HG03066 (cell line): ENCODE results near the gene ERVFRD-1.

ENCODE experiments used
- ATAC-seq: cut with Tn5 transposase; IDR thresholded peaks from one replicate; pipeline ENCODE4 v1.9.1; 2021; ENCODE audit warnings: low read depth; ENCODE audit not compliant: unreplicated experiment

The ERVFRD-1 gene, protein sequence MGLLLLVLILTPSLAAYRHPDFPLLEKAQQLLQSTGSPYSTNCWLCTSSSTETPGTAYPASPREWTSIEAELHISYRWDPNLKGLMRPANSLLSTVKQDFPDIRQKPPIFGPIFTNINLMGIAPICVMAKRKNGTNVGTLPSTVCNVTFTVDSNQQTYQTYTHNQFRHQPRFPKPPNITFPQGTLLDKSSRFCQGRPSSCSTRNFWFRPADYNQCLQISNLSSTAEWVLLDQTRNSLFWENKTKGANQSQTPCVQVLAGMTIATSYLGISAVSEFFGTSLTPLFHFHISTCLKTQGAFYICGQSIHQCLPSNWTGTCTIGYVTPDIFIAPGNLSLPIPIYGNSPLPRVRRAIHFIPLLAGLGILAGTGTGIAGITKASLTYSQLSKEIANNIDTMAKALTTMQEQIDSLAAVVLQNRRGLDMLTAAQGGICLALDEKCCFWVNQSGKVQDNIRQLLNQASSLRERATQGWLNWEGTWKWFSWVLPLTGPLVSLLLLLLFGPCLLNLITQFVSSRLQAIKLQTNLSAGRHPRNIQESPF

DNA sequence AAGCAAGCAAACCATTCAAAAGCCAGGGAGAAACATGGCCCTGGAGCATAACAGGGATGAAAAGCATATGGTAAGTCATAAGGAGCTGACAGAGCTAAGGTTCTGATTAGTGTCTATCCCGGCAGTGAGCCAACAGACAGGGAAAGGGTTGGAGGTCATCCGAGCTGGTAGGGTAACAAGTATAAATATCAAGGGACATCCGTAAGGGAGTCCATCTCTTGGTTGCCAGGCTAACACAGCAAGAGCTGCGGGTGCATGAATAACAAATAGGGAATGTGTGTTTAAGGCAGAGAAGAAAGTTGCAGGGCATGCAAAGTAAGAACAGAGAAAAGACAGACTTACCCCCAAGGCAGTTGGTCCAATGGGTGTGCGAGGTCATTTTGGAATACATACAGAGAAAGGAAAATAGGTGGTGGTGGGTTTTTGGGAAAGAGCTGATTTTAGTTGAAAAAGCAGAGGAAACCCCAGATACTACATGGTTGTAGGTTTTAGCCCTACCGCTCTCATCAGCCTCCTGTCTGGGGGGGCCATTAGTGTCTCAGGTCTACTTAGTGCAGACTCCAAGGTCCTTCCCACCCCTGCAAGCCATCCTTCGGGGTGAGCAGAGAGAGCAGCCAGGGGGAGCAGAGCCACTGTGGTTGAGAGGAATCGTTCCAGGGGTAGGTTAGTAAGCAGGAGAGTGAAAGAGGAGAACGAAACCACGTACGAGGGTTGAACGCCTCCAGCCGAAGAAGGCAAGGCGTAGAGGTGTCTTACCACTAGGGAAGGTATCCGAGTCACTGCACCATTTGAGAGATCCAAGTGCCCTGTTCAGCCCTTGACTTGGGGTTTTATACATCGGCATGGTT, at the start of gene ERVFRD-1:
ERVFRD-1 (minus strand) TSS at position 805 of the 848 bp plus-strand sequence. CDS start 6,415 bp downstream, outside the sequence.
- ATAC-seq: no peak

DNA sequence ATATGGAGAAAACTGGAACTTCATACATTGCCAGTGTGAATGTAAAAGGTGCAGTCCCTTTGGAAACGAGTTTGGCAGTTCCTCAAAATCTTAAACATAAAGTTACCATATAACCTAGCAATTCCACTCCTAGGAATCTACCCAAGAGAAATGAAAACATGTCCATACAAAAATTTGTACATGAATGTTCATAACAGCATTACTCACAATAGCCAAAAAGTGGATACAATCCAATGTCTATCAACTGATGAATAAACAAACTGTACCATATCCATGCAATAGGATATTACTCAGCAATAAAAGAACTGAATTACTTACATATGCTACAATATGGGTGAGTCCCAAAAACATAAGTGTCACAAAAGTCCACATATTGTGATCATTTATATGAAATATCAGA, 48.7 kb upstream of the ERVFRD-1 start:
- no peak for ATAC-seq

DNA sequence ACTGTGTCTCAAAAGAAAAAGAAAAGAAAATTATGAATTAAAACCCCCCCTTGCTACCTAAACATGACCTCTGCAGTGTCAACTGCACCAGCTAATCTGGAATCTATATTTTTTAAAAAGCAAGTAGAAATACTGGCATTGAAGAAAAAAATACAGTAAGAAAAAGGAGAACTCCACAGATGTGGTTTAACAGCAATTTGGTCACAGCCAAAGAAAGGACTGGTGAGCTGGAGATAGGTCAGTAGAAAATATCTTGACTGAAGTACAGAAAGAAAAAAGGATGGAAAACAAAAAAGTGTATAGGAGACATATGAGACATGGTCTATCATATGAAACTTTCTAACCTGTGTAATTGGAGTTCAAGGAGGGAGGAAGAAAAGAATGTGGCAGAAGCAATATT, 44.1 kb upstream of the ERVFRD-1 start:
- ATAC-seq: no peak

DNA sequence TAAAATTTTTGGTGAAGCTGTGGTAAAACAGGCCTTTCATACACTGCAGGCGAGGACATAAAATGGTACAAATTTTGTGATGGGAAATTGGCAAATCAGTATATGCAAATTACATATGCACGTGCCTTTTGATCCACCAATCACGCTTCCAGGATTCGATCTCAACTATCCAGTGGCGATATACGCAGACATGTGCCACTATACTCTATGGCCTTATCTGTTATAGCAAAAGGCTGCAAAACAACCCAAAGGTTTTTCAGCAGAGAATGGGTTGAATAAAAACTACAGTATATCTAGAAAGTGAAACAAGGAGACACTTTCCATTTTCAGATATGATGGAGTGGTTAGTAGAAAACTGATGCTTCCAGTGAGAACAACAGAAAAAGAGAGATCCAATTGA, 41.9 kb upstream of the ERVFRD-1 start:
- no peak for ATAC-seq

DNA sequence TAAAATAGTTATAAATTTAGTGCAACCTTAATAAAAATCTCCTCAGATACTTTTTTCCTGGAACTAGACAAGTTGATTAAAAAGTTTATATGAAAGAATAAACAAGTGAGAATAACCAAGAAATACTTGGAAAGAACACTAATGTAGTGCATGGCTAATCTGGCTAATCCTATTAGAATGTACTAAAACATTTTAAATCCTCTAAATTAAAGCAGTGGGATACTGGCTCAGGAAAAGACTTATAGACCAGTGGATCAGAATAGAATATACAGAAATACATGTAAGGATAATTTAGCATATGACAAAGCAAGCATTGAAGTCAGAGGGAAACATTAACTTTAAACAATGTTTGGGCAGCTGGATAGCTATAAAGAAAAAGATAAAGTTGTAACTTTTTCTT, 41.1 kb upstream of the ERVFRD-1 start:
- no peak for ATAC-seq

DNA sequence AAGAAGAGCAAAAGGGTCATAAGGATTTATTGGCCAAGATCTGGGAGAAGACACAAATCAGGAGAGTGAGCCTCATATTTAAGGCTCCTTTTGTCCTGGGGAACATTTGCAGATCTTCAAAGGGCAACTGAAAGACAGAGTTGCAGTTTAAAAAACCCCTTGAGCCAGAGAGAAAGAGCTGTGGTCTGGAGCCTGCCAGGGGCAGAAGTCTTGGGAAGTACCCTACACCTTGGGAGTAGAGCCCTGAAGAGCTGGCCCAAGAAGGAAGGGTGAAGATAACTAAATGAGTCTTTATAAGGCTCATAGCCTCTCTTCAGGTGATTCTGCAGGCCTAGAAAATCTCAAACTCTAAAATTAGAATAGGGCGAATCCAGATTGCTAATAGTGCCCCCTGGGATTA, 40.0 kb upstream of the ERVFRD-1 start:
- ATAC-seq: no peak

DNA sequence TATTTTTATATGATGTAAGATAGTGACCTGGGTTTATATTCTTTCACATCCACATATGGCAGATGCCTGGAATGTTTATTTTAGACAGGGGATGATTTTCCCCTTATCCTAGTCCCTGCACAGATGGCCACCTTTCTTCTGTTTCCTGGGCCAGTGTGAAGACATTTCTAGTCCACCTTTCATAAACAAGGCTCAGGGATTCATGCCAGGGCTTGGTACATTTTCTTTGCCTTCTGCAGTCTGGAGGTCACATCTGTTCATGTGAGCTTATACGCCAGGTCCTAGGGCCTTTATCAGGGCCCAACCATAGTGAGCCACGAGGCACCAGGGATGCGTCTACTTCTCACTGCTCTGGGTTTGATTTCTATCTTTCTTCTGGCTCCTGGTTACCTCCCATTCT, 38.0 kb upstream of the ERVFRD-1 start:
- ATAC-seq: no peak

DNA sequence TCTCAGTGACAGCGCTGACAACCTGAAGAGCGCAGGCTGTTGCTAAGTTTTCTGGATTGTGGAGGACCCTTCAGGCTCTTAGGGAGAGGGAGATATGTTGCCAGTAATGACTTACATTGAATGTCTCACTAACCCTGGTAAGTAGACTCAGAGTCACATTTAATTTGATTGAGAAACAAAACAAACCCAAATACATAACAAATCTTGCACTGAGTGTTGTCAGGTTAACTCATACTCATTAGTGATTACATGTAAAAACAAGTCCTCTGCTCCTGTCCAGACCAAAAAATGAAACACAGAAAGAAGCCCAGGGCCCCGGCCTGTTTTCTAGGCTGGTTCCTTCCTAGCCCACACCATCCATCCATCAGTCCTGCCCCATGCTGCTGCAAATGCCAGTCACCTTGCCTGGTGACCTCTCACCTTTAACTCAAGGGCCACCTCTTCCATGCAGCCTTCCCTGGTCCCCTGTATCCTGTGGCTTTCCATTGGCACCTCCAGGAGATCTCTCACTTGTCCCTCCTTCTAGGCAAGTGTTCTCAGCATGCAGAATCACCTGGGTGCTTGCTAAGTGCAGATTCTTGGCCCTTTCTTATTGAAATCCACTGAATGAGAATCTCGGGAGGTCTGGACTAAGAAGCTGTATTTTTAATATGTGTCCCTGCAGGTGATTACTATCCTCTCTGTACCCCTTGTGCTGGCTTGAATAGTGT, 34.7 kb upstream of the ERVFRD-1 start:
- ATAC-seq: no peak

DNA sequence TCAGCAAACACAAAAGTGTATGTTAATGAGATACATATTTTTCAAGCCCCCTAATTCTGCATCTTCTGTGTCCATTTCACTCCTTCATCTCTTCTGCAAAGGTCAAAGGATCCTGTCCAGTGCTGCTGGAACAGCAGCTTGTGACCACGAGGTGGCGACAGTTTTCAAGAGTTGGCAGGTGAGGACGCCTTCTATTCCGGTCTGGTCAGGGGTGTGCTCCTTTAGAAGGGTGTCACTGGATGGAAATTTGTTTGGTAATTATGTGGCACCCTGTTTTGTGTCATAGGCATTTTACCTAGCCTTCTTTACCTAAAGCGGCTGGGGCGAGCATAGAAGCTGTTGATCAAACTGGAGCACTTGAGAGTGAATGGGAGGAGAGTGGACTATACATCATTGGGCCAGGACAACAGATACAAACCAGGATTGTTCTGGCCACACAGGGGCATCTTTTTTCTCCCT, 32.9 kb upstream of the ERVFRD-1 start:
- no peak for ATAC-seq

DNA sequence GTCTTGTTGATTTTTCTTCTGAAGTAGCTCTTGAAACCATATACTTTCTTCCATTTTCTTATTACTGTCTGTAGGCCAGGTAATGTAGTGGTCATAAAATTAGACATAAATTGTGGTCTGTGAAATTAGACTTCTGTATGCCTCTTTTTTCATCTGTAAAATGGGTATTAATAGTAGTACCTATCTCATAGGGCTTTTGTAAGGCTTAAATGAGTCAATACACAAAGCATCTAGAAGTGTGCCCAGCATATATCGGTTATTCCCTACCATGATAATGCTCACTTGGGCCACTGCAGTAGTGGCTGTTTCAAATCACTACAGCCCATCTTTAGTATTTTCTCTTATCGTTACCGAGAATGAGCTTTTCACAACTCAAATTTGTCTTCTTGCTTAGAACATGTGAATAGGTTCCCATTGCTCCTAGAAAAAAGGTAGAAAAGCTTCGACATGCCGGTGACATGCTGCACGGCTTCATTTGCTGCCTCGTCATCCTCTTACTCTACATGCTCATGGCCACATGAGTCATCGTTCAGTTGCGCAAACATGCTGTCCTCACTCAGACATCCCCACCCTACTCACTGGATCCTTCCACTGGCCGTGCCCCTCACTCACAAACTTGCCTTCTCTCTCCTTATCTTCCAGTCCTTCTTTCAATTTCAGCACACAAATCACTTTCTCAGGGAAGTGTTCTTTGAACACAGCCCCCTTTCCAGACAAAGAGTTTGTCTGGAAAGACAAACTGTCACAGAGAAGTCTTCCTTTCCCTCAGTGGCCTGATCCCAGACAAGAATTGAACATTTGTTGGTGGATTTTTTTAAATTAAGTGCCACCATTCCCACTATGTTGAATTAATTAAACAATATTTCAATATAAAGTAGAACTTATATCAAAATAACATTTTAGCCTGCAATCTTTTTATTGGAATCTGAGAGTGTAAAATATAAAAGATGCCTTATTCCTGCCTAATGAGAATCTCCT, 32.2 kb upstream of the ERVFRD-1 start:
- ATAC-seq: no peak

DNA sequence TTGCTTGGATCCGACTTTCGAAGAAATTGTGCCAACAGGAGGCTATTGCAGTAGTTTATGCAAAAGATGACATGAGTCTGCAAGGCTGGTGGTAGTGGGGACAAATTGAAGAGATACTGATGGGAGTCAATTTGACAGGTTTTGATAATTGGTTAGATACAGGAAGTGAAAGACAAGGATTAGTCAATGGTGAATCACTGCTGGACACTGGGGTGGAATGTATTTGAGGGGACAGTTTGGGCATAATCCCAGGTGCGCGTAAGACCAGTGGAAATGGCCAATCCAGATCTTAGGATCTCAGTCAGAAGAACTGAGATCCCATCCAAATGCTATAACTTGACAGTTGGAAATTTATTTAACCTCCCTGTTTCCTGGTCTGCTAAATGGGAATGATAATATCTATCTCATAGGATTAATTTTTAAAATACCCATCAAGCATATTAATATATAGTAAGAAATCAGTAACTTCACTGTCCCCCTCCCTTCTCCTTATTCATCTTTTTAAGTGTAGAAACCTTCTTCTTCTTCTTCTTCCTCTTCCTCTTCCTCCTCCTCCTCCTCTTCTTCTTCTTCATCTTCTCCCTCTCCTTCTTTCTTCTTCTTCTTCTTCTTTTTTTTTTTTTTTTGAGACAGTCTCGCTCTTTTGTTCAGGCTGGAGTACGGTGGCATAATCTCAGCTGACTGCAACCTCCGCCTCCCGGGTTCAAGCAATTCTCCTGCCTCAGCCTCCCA, 30.9 kb upstream of the ERVFRD-1 start:
- ATAC-seq: no peak

DNA sequence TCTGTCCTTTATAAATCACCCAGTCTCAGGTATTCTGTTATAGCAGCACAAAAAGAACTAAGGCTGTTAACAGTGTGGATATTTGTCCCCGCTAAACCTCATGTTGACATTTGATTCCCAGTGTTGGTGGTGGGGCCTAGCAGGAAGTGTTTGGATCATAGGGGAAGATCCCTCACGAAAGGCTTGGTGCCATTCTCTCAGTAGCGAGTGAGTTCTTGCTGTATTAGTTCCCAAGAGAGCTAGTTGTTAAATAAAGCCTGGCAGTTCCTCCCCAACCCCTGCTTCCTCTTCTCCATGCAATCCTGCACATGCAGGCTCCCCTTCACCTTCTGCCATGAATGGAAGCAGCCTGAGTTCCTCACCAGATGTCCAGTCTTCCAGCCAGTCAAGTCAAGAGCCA, 29.8 kb upstream of the ERVFRD-1 start:
- no peak for ATAC-seq

DNA sequence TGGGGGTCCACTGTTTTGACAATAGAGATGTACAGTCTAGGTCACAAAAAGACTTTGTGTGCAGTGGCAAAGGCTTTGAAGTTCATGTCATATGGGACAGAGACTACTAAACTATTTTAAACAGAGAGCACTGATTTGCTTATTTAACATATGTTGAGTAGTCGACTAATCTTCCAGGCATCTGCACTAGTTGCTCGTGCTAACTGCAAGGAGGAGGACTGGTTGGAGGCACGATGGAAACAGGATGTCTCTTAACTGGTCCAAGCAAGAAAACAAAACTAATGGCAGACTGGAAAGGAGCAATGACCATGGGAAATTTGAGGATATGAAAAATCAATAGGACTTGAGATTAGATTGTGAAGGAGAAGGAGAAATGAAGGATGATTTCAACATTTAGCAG, 28.5 kb upstream of the ERVFRD-1 start:
- no peak for ATAC-seq

DNA sequence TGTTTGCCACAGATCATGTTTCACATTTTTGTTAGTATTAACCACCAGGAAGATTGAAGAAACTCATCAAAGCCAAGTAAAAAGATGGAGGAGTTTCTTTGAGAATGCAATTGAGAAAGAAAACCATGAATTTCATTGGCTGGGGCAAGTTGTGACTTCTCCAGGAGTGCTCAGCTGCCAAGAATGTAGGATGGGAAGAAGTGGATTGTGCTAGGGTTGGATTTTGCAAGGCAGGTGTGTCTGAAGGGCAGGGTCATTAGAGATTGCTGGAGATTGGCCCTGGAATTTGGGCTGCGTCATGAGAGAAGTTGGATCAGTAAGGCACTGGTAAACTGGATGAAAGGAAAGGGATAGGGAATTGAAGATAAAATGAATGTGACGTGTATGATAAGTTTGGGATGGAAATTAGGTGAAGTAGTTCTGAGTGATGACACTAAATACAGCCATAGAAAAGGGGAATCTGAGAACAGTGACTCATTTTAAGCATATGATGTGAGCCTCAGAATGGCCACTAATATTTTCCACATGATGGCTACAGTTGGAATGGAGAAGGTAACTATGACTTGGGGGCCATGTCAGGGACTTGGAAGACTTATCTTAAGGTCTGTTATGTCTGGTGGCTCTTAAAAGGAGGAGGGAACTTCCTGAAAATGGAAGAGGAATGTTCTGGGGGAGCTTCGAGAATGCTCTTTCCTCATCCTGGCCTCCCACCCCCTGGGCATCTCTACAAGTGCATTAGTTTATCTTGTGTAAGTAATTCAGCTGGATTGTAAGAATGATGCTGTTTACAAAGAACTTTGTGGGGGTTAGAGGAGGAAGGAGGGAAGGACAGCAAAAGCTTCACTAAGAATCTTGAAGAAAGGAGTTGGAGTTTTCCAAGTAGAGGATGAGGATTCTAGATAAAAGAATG, 27.8 kb upstream of the ERVFRD-1 start:
- no peak for ATAC-seq

DNA sequence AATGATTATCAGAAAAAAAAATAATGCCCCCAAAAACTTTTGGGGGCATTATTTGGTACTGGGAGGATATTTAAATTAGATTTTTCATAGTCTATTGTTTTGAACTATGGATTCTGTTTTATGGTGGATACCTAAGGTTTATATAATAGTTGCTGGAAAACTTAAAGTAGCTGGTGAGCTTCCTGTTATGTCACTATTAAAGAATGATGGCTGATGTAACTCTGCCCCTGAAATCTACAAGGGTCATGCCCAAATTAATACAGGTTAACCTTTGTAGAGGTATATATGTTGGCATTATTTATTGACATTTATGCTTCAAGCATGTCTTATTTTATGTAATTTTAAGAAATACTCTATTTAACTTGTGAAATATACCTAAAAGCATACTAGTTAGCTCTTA, 25.3 kb upstream of the ERVFRD-1 start:
- ATAC-seq: no peak

DNA sequence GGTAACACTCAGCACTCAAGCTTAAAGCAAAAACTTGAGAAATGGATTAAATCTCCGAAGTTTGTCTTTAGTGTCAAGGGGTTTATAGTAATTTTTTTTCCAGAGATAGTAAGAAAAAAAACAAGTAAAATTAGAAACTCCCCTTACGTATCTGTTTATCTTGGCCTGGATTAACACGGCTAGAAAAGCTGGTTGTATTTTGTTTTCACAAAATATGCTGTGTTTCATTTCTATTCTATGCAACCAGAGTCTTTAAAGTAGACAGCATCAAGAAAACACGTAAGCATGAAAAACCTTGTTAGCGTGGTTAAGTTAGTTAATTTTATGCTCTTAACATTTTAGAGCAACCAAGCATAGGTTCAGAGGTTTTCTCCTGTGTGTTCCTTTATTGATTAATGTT, 21.8 kb upstream of the ERVFRD-1 start:
- no peak for ATAC-seq

DNA sequence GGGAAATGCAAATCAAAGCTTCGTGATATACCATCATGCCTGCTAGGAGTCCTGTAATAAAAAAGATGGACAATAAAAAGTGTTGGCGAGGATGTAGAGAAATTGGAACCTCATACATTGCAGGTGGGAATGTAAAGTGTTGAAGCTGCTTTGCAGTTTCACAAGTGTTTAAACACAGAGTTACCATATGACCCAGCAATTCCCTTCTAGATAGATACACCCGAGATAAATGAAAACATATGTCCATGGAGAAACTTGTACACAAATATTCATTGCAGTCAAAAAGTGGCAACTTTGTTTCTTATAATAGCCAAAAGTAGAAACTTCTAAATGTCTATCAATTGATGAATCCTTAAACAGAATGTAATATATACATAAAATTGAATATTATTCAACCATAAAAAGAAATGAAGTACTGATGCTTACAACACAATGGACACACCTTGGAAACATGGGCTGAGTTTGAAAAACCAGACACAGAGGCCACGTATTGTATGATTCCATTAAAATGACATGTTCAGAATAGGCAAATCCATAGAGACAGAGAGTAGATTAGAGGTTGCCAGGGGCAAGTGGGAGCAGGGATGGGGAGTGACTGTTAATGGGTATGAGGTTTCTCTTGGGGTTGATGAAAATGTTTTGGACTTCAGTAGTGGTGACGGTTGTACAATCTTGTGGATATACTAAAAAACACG, 20.8 kb upstream of the ERVFRD-1 start:
- ATAC-seq: no peak
